ENCODE results near the gene TSHZ2. TPM values are rescaled to one million over a fixed set of nuclear protein-coding genes. Genes with fewer than 3 reads are reported as not detected.

TSHZ2 gene
- total and polyA plus RNA-seq, 2 donors (not counting 3 experiments of a cell fraction or from before 2014, with no cell fraction given) = not detected

DNA sequence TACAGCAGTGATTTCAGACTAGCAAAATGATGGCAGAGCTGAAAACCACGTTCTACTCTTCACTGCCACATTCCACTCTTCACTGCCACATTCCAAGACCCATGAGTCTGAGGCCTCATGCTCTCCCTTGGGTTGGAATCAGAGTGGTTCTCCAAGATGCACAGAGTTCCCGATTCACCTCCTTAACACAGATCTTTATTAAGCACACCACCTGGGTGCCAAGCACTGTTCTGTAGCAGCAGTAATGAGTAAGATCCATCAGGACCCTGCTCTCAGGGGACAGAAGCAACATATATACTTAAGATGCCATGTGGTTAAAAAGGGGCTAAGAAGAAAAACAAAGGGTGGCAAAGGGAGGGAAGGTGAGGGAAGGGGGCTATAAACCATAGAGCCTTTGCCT, 26.9 kb downstream of the TSHZ2 start:
- CTCF ChIA-PET = no interaction called here
- TF ChIP-seq MYC (IDR thresholded peaks at IDR 0.05; ENCODE audit: low read depth, low read length) (no peak), GATA2 (IDR thresholded peaks at IDR 0.05; ENCODE audit: insufficient read depth, insufficient read length, low read depth, low read length) (no peak), POLR2AphosphoS5 (IDR thresholded peaks at IDR 0.05; ENCODE audit: insufficient read depth, low read depth, low read length) (no peak), JUN (IDR thresholded peaks at IDR 0.05; ENCODE audit: borderline replicate concordance, insufficient read depth, insufficient read length, low read depth) (no peak)
- TF ChIP-seq, protein P1, sequence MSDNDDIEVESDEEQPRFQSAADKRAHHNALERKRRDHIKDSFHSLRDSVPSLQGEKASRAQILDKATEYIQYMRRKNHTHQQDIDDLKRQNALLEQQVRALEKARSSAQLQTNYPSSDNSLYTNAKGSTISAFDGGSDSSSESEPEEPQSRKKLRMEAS (IDR thresholded peaks at IDR 0.05; ENCODE audit: insufficient read depth, insufficient read length) = no peak
- H4K20me1 ChIP-seq (replicated peaks; ENCODE audit: control insufficient read depth, extremely low read depth, insufficient read depth, low read length) = no peaks in the 10 kb centered on the region
- H3K9ac ChIP-seq (replicated peaks; ENCODE audit: extremely low read depth, insufficient read depth, low read length) = no peak overlapping the region
- no peak for FAIRE-seq
- dilution Hi-C loops (cut with MboI; ENCODE audit: extremely low pct_ligation_motif_present, low sequenced_read_pairs) (no loop called here), intact Hi-C loops (cut with micrococcal nuclease) (no loop called here)
- H3K9me3 ChIP-seq (replicated peaks; ENCODE audit: control insufficient read depth, insufficient read depth, low read length) = no peaks in the 10 kb centered on the region
- no peaks in the 10 kb centered on the region for H3K9me1 ChIP-seq (replicated peaks; ENCODE audit: control insufficient read depth, extremely low read depth, insufficient read depth, low read length)
- H2AFZ ChIP-seq (ENCODE audit: low read depth, low read length) = no peak overlapping the region
- POLR2A ChIA-PET = no interaction called here
- no peak overlapping the region for H3K27ac ChIP-seq (ENCODE audit: insufficient read depth, low read depth, low read length)
- BruUV-seq (replicated peaks) = no TSS peak
- H3K79me2 ChIP-seq (ENCODE audit: control insufficient read depth, insufficient read depth, low read length) = no peaks in the 10 kb centered on the region
- H3K36me3 ChIP-seq (ENCODE audit: control insufficient read depth in 2 of 2, extremely low read depth in 1 of 2, insufficient read depth in 2 of 2, low read length in 2 of 2) = no peaks in the 10 kb centered on the region
- no peaks in the 10 kb centered on the region for H3K4me1 ChIP-seq (ENCODE audit: control insufficient read depth, extremely low read depth, insufficient read depth, low read length)
- no peaks in the 10 kb centered on the region for H3K27me3 ChIP-seq (ENCODE audit: control insufficient read depth in 2 of 2, insufficient read depth in 2 of 2, low read length in 2 of 2)
- H3K4me3 ChIP-seq (replicated peaks in 1 of 3; ENCODE audit: insufficient read depth in 1 of 3, low read depth in 1 of 3, low read length in 3 of 3) = no peak overlapping the region
- DNase-seq (ENCODE audit: low read depth, low spot score) = no peak
- H3K4me2 ChIP-seq (ENCODE audit: insufficient read depth, low read length) = no peak overlapping the region

DNA sequence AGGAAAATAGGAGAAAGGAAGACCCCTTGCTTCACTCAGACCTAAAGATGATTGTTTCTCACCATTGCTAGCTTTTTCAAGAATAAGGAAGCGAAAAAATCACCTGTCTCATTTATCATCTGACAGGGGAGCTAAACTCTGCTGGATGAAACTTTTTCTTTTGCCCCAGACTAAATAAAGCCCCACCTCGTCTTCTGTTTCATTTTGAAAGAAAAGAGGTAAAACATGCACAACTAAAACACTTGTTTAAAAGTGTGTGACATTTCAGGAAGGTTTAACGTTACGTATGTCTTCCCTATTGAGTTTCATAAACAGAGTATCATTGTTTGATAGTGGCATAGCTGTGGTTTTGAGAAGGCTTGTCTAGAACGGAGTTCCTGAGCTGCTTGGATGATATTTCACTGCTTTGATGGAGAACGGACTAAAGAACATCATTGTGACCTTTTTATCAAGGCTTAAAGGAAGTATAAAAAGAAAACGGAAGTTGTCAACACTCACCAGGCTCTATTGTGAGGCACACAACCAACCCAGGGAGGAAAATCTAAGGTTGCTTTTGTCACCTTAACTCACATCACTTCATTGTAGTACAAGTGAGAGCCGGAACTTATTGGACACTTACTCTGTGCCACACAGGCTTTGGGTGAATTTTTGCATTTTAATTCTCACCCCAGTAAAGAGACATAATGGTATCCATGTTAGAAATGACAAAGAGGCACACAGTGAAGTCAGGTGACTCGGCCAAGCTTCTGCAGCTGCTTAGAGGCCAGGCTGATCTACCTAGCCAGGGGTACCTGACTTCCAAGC, 29.5 kb downstream of the TSHZ2 start:
- BruUV-seq (replicated peaks) = no TSS peak
- Histone ChIP-seq H4K20me1 (replicated peaks; ENCODE audit: control insufficient read depth, extremely low read depth, insufficient read depth, low read length) (no peaks in the 10 kb centered on the region), H3K4me3 (replicated peaks in 1 of 3; ENCODE audit: insufficient read depth in 1 of 3, low read depth in 1 of 3, low read length in 3 of 3) (no peak overlapping the region), H3K9me1 (replicated peaks; ENCODE audit: control insufficient read depth, extremely low read depth, insufficient read depth, low read length) (no peaks in the 10 kb centered on the region), H3K27ac (ENCODE audit: insufficient read depth, low read depth, low read length) (no peak overlapping the region), H3K4me2 (ENCODE audit: insufficient read depth, low read length) (no peak overlapping the region), H3K9ac (replicated peaks; ENCODE audit: extremely low read depth, insufficient read depth, low read length) (no peak overlapping the region), H3K79me2 (ENCODE audit: control insufficient read depth, insufficient read depth, low read length) (no peaks in the 10 kb centered on the region), H3K36me3 (ENCODE audit: control insufficient read depth in 2 of 2, extremely low read depth in 1 of 2, insufficient read depth in 2 of 2, low read length in 2 of 2) (no peaks in the 10 kb centered on the region), H3K27me3 (ENCODE audit: control insufficient read depth in 2 of 2, insufficient read depth in 2 of 2, low read length in 2 of 2) (no peaks in the 10 kb centered on the region), H2AFZ (ENCODE audit: low read depth, low read length) (no peak overlapping the region), H3K4me1 (ENCODE audit: control insufficient read depth, extremely low read depth, insufficient read depth, low read length) (no peaks in the 10 kb centered on the region), H3K9me3 (replicated peaks; ENCODE audit: control insufficient read depth, insufficient read depth, low read length) (no peaks in the 10 kb centered on the region)
- POLR2A ChIA-PET = no interaction called here
- FAIRE-seq = no peak
- intact Hi-C loops (cut with micrococcal nuclease) = no loop called here
- CTCF ChIA-PET = no interaction called here
- no peak for DNase-seq (ENCODE audit: low read depth, low spot score)
- TF ChIP-seq POLR2A (IDR thresholded peaks at IDR 0.05; ENCODE audit: low read depth, low read length) = no peak
- no peak for TF ChIP-seq FOS (IDR thresholded peaks at IDR 0.05; ENCODE audit: borderline replicate concordance, insufficient read depth, low read length)
- TF ChIP-seq JUN (IDR thresholded peaks at IDR 0.05; ENCODE audit: borderline replicate concordance, insufficient read depth, insufficient read length, low read depth) = no peak
- TF ChIP-seq EZH2 (IDR thresholded peaks at IDR 0.05; ENCODE audit: borderline replicate concordance, low read depth, low read length, severe bottlenecking) = no peak
- dilution Hi-C loops (cut with MboI; ENCODE audit: extremely low pct_ligation_motif_present, low sequenced_read_pairs) = no loop called here
